ENCODE measurements around the gene BCAS4. TPM values are rescaled to one million over a fixed set of nuclear protein-coding genes. Genes with fewer than 3 reads are reported as not detected.

Gene BCAS4
- total RNA-seq, 1 donor from 2014 or later = 9.0 TPM

DNA sequence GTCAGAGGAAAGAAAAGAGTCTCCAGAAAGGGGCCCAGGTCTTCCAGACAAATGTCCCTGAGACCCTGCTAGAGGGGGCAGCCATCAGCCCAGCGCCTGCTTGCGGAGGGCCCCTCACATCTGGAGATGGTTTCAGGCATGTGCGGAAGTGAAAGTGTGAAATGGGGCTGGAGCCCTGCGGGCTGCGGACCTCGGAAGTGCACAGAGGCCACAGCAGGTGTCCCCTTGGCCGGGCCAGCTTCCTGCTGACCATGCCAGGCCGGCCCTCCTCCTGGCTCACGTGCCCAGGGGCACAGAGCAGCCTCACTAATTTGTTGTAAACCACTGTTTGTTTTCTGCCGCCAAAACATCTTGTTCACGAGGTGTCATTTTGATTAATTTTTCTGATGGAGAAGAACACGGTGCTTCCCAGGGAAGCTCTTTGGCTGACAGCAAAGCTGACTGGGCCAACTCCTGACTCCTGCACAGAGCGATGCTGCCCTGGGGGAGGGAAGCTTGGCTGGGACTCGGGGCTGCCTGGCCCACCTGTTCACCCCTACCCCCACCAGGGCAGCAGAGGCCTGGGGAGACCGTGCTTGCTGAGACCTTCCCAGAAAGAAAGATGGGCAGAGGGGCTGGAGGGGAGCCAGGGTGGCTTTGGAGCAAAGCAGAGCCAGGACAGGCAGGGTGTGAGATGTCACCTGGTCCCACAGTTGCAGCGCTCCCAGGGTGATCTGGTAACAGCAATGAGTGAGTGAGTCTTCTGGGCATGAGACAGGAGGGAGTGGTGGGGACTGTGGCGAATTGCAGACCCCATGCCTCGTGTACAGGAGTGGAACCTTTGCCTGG is 54.2 kb downstream of the BCAS4 start:
- TF ChIP-seq, protein P1, sequence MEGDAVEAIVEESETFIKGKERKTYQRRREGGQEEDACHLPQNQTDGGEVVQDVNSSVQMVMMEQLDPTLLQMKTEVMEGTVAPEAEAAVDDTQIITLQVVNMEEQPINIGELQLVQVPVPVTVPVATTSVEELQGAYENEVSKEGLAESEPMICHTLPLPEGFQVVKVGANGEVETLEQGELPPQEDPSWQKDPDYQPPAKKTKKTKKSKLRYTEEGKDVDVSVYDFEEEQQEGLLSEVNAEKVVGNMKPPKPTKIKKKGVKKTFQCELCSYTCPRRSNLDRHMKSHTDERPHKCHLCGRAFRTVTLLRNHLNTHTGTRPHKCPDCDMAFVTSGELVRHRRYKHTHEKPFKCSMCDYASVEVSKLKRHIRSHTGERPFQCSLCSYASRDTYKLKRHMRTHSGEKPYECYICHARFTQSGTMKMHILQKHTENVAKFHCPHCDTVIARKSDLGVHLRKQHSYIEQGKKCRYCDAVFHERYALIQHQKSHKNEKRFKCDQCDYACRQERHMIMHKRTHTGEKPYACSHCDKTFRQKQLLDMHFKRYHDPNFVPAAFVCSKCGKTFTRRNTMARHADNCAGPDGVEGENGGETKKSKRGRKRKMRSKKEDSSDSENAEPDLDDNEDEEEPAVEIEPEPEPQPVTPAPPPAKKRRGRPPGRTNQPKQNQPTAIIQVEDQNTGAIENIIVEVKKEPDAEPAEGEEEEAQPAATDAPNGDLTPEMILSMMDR (conservative IDR thresholded peaks at IDR 0.05) = no peak
- Mint-ChIP-seq H3K36me3 (ENCODE audit: low read depth) (no peaks in the 10 kb centered on the region), H3K9me3 (no peaks in the 10 kb centered on the region), H3K27me3 (ENCODE audit: low read depth) (no peaks in the 10 kb centered on the region), H3K4me3 (no peak overlapping the region), H3K4me1 (peaks cover 16% of the 10 kb centered on the region), H3K27ac (ENCODE audit: unreplicated experiment) (no peak overlapping the region)
- DNase-seq (ENCODE audit: low read depth, low spot score) = no peak

DNA sequence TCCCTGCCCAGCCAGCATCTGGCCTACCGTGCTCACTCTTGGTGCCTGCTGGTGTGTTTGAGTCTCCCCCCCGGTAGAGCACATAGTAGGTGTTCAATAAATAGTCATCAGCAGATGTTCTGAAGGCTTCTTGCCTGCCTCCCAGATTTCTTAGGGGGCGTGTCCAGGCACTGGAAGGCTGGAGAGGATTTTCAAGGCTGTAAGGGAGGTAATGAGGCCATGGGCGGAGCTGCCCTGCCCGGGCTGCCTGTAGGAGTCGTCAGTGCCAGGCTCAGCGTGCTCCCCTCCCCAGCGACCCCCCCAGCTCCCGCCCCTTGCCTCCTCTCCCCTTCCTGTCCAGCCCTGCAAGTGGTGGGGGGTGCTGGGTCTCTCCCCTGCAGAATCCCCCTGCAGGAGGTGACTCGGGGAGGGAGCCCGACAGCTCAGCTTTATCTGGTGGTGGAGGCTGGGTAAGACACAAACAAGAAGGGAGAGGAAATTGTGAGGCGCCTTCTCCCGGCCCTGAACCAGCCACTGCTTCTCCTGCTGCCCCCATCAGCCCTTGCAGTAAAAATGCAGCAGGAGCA is 55.9 kb downstream of the BCAS4 start:
- Mint-ChIP-seq H3K27ac (ENCODE audit: unreplicated experiment) (no peak overlapping the region), H3K4me1 (peaks cover 16% of the 10 kb centered on the region), H3K27me3 (ENCODE audit: low read depth) (no peaks in the 10 kb centered on the region), H3K36me3 (ENCODE audit: low read depth) (no peaks in the 10 kb centered on the region), H3K4me3 (no peak overlapping the region), H3K9me3 (no peaks in the 10 kb centered on the region)
- TF ChIP-seq, protein P1 (conservative IDR thresholded peaks at IDR 0.05) = no peak
- DNase-seq (ENCODE audit: low read depth, low spot score) = no peak

DNA sequence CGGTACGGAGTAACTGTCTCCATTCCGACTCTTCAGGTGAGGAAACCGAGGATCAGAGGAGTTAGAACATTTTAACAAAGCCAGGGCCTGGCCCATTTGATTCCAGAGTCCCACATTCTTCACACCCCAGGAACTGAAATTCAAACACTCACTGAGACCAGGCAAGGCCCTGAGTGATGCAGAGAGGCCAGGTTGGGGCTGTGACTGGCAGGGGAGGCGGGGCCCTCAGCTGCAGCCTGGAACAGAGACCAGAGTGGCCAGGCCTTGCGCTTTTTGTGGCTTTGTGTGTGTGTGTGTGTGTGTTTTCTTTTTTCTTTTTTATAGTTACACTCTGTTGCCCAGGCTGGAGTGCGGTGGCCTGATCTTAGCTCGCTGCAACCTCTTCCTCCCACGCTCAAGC is 57.2 kb downstream of the BCAS4 start:
- TF ChIP-seq, protein P1 (conservative IDR thresholded peaks at IDR 0.05) = no peak
- Mint-ChIP-seq H3K27me3 (ENCODE audit: low read depth) (no peaks in the 10 kb centered on the region), H3K9me3 (no peaks in the 10 kb centered on the region), H3K4me3 (no peak overlapping the region), H3K27ac (ENCODE audit: unreplicated experiment) (no peak overlapping the region), H3K4me1 (peaks cover 16% of the 10 kb centered on the region), H3K36me3 (ENCODE audit: low read depth) (no peaks in the 10 kb centered on the region)
- no peak for DNase-seq (ENCODE audit: low read depth, low spot score)

DNA sequence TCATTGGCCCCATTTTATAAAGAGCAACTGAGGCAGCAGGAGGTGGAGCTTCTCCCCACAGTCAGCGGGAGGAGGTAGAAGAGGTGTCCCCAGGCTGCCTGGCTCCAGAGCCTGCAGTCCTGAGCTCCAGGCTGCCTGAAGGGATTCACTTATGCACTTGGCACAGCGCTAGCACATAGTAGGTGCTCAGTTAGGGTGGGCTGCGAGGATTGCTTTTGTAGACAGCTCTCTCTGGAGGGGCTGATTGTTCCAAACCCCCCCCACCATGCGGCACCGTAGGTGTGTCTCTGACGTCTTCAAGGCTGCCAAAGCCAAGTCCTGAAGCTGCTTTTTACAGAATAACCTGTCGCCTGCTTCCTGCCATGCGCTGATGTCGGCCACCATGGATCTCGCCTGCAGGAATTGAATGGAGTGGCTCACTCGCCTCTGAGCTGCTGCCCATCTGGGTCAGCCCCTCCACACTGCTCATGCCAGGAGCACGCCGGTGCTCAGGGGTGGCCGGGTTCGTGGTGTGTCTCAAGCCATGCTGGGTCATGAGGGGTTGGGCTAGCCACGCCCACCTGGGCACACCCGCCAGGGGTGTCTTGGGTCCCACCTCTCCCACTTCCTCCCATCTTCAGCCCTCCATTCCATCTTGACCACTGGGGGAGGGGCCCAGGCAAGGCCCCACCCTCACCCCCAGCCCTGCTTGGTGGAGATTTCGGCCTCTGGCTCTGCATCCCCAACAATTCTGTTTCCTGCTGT is 59.8 kb downstream of the BCAS4 start:
- Mint-ChIP-seq H3K9me3 (no peaks in the 10 kb centered on the region), H3K36me3 (ENCODE audit: low read depth) (no peaks in the 10 kb centered on the region), H3K4me3 (no peak overlapping the region), H3K27ac (ENCODE audit: unreplicated experiment) (no peak overlapping the region), H3K27me3 (ENCODE audit: low read depth) (no peaks in the 10 kb centered on the region), H3K4me1 (peaks cover 4% of the 10 kb centered on the region)
- TF ChIP-seq, protein P1 (conservative IDR thresholded peaks at IDR 0.05) = no peak
- DNase-seq (ENCODE audit: low read depth, low spot score) = no peak

DNA sequence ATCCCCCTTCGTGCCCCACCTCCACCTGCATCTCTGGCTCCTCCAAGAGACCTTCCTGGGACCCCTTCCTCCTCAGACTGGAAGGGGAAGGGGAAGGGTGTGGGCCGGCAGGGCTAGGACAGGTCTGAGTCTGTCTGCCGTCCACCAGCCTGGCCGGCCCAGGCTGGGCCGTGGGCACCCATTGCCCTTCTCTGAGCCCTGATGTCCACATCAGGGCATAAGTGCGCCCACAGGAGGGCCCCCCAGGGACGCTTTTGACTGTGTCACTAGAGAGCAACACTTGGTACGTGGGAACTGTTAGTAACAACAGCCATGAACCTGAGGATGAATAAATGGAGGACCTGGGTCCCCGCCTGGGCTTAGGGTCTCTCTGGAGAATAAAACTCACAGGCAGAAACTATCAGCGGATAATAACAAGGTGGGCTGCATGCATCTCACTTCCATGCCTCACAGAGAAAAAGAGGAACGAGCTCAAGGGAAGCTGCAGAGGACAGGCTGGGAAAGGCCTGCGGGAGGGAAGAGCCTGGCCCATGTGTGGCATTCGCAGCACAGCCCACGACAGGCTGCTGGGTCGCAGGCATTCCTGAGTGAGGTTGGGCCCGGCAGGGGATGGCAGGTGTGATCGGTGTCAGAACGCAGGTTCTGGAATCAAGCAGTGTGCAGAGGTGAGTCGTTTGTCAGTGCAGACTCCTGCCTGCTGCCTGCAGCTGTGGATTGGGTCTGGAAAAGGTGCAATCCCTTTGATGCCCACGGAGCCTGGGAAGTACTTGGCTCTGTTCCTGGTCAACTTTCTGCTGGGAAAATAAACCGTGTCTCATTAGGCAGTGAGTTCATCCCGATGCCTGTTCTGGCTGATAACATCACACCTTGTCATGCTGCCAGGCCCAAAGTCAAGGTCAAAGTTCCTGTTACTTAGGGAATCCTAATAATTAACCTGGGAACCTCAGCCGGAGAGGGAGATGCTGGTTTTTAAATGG is 60.9 kb downstream of the BCAS4 start:
- TF ChIP-seq, protein P1 (conservative IDR thresholded peaks at IDR 0.05) = no peak
- Mint-ChIP-seq H3K27ac (ENCODE audit: unreplicated experiment) (no peak overlapping the region), H3K4me1 (no peaks in the 10 kb centered on the region), H3K4me3 (no peak overlapping the region), H3K9me3 (no peaks in the 10 kb centered on the region), H3K36me3 (ENCODE audit: low read depth) (no peaks in the 10 kb centered on the region), H3K27me3 (ENCODE audit: low read depth) (no peaks in the 10 kb centered on the region)
- no peak for DNase-seq (ENCODE audit: low read depth, low spot score)

All from neural crest cell (in vitro differentiated cells).